Peyer's patch (tissue), 4 donors: Measurements from ENCODE around the gene DGKH.

ENCODE experiments used
- POLR2A ChIP-seq, 2 donors: fragments of 450-650 bp; IDR thresholded peaks; one replicate each; pipeline ENCODE4 v1.5.1; 2017; ENCODE audit warnings: antibody characterized with exemption in 2 of 2, mild to moderate bottlenecking in 2 of 2, moderate library complexity in 2 of 2
- TF ChIP-seq, protein P1 (sequence below), 6 experiments: fragments of 450-650 bp in 4 of 6; fragments of 200-600 bp in 2 of 6; sonication (generic) in 1 of 6; IDR thresholded peaks; one replicate each; pipeline ENCODE4 v1.5.1; 2017 to 2019; ENCODE audit warnings: antibody characterized with exemption in 6 of 6, mild to moderate bottlenecking in 3 of 6, moderate library complexity in 1 of 6

- TF ChIP-seq, protein P1, sequence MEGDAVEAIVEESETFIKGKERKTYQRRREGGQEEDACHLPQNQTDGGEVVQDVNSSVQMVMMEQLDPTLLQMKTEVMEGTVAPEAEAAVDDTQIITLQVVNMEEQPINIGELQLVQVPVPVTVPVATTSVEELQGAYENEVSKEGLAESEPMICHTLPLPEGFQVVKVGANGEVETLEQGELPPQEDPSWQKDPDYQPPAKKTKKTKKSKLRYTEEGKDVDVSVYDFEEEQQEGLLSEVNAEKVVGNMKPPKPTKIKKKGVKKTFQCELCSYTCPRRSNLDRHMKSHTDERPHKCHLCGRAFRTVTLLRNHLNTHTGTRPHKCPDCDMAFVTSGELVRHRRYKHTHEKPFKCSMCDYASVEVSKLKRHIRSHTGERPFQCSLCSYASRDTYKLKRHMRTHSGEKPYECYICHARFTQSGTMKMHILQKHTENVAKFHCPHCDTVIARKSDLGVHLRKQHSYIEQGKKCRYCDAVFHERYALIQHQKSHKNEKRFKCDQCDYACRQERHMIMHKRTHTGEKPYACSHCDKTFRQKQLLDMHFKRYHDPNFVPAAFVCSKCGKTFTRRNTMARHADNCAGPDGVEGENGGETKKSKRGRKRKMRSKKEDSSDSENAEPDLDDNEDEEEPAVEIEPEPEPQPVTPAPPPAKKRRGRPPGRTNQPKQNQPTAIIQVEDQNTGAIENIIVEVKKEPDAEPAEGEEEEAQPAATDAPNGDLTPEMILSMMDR (IDR thresholded peaks at IDR 0.05), result no peak
- no peak for TF ChIP-seq POLR2A (IDR thresholded peaks at IDR 0.05)
Observed at GRCh38 chr13:42022336-42022735, 26.1 kb upstream of the DGKH start.
